H1 (cell line): Measurements from ENCODE around the gene ATG4D. TPM values are rescaled to one million over a fixed set of nuclear protein-coding genes. Genes with fewer than 3 reads are reported as not detected.

ENCODE experiments used
- CTCF ChIA-PET: fragments of 300-600 bp; sonication (Branson Sonifier 250); formaldehyde crosslinking; loops from one replicate; lab custom pipeline; 2021; ENCODE audit not compliant: partially characterized antibody; lab: Charles Lee
- POLR2A ChIA-PET: fragments of 300-600 bp; sonication (Branson Sonifier 250); formaldehyde crosslinking; loops from one replicate; lab custom pipeline; 2021; ENCODE audit warnings: inconsistent platforms; ENCODE audit not compliant: partially characterized antibody; lab: Charles Lee
- DNase-seq, 2 experiments: peaks; one replicate each; pipeline versions ENCODE4 v3.0.0 to v3.0.0-alpha.2; 2010 to 2022; ENCODE audit warnings: low spot score in 2 of 2, low read depth in 1 of 2, mixed read lengths in 1 of 2
- FAIRE-seq: peaks from 2 replicates; lab custom pipeline; 2011; peaks lifted over from hg19 to GRCh38; lab: Jason Lieb, UNC
- H2AFZ ChIP-seq: 2 replicates; pipeline ENCODE4 v1.8.1; 2012; ENCODE audit warnings: low read length, inconsistent platforms
- H2AK5ac ChIP-seq: 2 replicates; pipeline ENCODE4 v1.6.1; 2013; ENCODE audit warnings: low read depth, low read length
- H2BK120ac ChIP-seq: replicated peaks from 2 replicates; pipeline ENCODE3; 2013; ENCODE audit warnings: low read depth, low read length, inconsistent platforms
- H2BK12ac ChIP-seq: 2 replicates; pipeline ENCODE4 v1.6.1; 2013; ENCODE audit warnings: low read depth, low read length
- H2BK15ac ChIP-seq: 2 replicates; pipeline ENCODE4 v1.6.1; 2013; ENCODE audit warnings: low read length
- H2BK20ac ChIP-seq: 2 replicates; pipeline ENCODE4 v1.6.1; 2013; ENCODE audit warnings: low read length
- H2BK5ac ChIP-seq: 2 replicates; pipeline ENCODE4 v1.6.1; 2013; ENCODE audit warnings: low read depth, low read length
- H3K14ac ChIP-seq: 2 replicates; pipeline ENCODE4 v1.6.1; 2013; ENCODE audit warnings: inconsistent platforms; ENCODE audit not compliant: insufficient read length
- H3K18ac ChIP-seq: 2 replicates; pipeline ENCODE4 v1.6.1; 2013; ENCODE audit warnings: low read length; ENCODE audit errors: extremely low read depth
- H3K23ac ChIP-seq: 2 replicates; pipeline ENCODE4 v1.6.1; 2013; ENCODE audit warnings: inconsistent platforms; ENCODE audit not compliant: insufficient read length
- H3K23me2 ChIP-seq: 2 replicates; pipeline ENCODE4 v1.6.1; 2013; ENCODE audit warnings: low read depth, low read length
- H3K27ac ChIP-seq: 2 replicates; pipeline ENCODE4 v1.6.1; 2011; ENCODE audit warnings: low read depth, low read length, inconsistent platforms
- H3K27me3 ChIP-seq, 4 experiments: replicated peaks in 1 of 4; 1 replicate in 1 of 4; 2 replicates in 3 of 4; pipeline versions ENCODE4 v1.6.1 to v1.8.1; 2011 to 2013; ENCODE audit warnings: low read length in 3 of 4, mild to moderate bottlenecking in 3 of 4, inconsistent platforms in 2 of 4, mixed read lengths in 2 of 4, moderate library complexity in 1 of 4; ENCODE audit not compliant: control insufficient read depth in 3 of 4, insufficient read depth in 3 of 4; ENCODE audit errors: extremely low read depth in 1 of 4
- H3K36me3 ChIP-seq, 4 experiments: 2 replicates each; pipeline versions ENCODE4 v1.6.1 to v1.8.1; 2011 to 2013; ENCODE audit warnings: mild to moderate bottlenecking in 4 of 4, low read length in 3 of 4, moderate library complexity in 2 of 4, control low read depth in 1 of 4, inconsistent platforms in 1 of 4; ENCODE audit not compliant: insufficient read depth in 4 of 4, control insufficient read depth in 2 of 4
- H3K4ac ChIP-seq: replicated peaks from 2 replicates; pipeline ENCODE3; 2013; ENCODE audit warnings: low read length, low read depth, mixed read lengths, inconsistent platforms; ENCODE audit not compliant: insufficient read length
- H3K4me1 ChIP-seq, 4 experiments: replicated peaks in 1 of 4; 1 replicate in 1 of 4; 2 replicates in 3 of 4; pipeline versions ENCODE4 v1.6.1 to v1.8.1; 2011 to 2013; ENCODE audit warnings: low read length in 3 of 4, inconsistent platforms in 2 of 4, mixed read lengths in 1 of 4; ENCODE audit not compliant: insufficient read depth in 4 of 4, control insufficient read depth in 3 of 4
- H3K4me2 ChIP-seq, 2 experiments: 2 replicates each; pipeline versions ENCODE4 v1.6.1 to v1.8.1; 2011 to 2013; ENCODE audit warnings: low read depth in 2 of 2, low read length in 2 of 2, control low read depth in 1 of 2, inconsistent platforms in 1 of 2, mild to moderate bottlenecking in 1 of 2; ENCODE audit not compliant: insufficient read depth in 1 of 2
- H3K4me3 ChIP-seq, 4 experiments: fragments of 200-600, 300-600 bp in 1 of 4; sonication (generic), shearing (Covaris generic), sonication (Bioruptor Twin) in 1 of 4; 2 replicates each; pipeline versions ENCODE4 v1.5.1 to v1.8.1; 2011 to 2016; ENCODE audit warnings: low read length in 4 of 4, low read depth in 3 of 4, control low read depth in 2 of 4, inconsistent platforms in 2 of 4, mild to moderate bottlenecking in 2 of 4, mixed read lengths in 1 of 4, moderate library complexity in 1 of 4; ENCODE audit not compliant: insufficient read depth in 2 of 4; ENCODE audit errors: extremely low read depth in 1 of 4
- H3K56ac ChIP-seq: replicated peaks from 2 replicates; pipeline ENCODE3; 2013; ENCODE audit warnings: low read depth, mild to moderate bottlenecking, mixed read lengths, low read length, inconsistent platforms; ENCODE audit not compliant: insufficient read length
- H3K79me1 ChIP-seq: 2 replicates; pipeline ENCODE4 v1.6.1; 2013; ENCODE audit warnings: low read depth, low read length, control low read depth
- H3K79me2 ChIP-seq, 2 experiments: 2 replicates each; pipeline versions ENCODE4 v1.6.1 to v1.8.1; 2012 to 2013; ENCODE audit warnings: low read length in 2 of 2, mild to moderate bottlenecking in 2 of 2, inconsistent platforms in 1 of 2; ENCODE audit not compliant: insufficient read depth in 2 of 2, control insufficient read depth in 1 of 2
- H3K9ac ChIP-seq, 4 experiments: replicated peaks in 1 of 4; 1 replicate in 1 of 4; 2 replicates in 3 of 4; pipeline versions ENCODE4 v1.6.1 to v1.8.1; 2011 to 2013; ENCODE audit warnings: low read depth in 3 of 4, low read length in 3 of 4, control low read depth in 2 of 4, mild to moderate bottlenecking in 2 of 4, moderate library complexity in 2 of 4, inconsistent platforms in 1 of 4; ENCODE audit errors: extremely low read depth in 1 of 4
- H3K9me3 ChIP-seq, 2 experiments: 2 replicates each; pipeline versions ENCODE4 v1.6.1 to v1.8.1; 2012 to 2013; ENCODE audit warnings: mild to moderate bottlenecking in 2 of 2, moderate library complexity in 2 of 2, control low read depth in 1 of 2, inconsistent platforms in 1 of 2, low read depth in 1 of 2, low read length in 1 of 2, mixed read lengths in 1 of 2; ENCODE audit not compliant: insufficient read depth in 2 of 2
- H4K20me1 ChIP-seq, 2 experiments: replicated peaks in 1 of 2; 2 replicates each; pipeline versions ENCODE3 to v1.8.1; 2011 to 2013; ENCODE audit warnings: inconsistent platforms in 2 of 2, low read length in 2 of 2, mild to moderate bottlenecking in 1 of 2; ENCODE audit not compliant: insufficient read depth in 2 of 2, control insufficient read depth in 1 of 2
- H4K5ac ChIP-seq: 2 replicates; pipeline ENCODE4 v1.6.1; 2013; ENCODE audit warnings: low read length, low read depth, mixed read lengths, inconsistent platforms; ENCODE audit not compliant: insufficient read length
- H4K8ac ChIP-seq: 2 replicates; pipeline ENCODE4 v1.8.0; 2013; ENCODE audit warnings: mild to moderate bottlenecking, moderate library complexity, low read length, inconsistent platforms; ENCODE audit not compliant: insufficient read depth; ENCODE audit errors: extremely low read depth
- H4K91ac ChIP-seq: replicated peaks from 2 replicates; pipeline ENCODE3; 2013; ENCODE audit warnings: low read length, mixed read lengths, inconsistent platforms; ENCODE audit not compliant: insufficient read length
- BRCA1 ChIP-seq: IDR thresholded peaks from 2 replicates; pipeline ENCODE4 v1.6.1; 2012; ENCODE audit warnings: low read depth, low read length, improper control_type of control experiment
- CHD1 ChIP-seq: IDR thresholded peaks from 2 replicates; pipeline ENCODE4 v1.6.1; 2012; ENCODE audit warnings: low read depth, low read length, improper control_type of control experiment
- CTBP2 ChIP-seq: IDR thresholded peaks from 2 replicates; pipeline ENCODE4 v1.7.0; 2011; ENCODE audit warnings: borderline replicate concordance, mild to moderate bottlenecking, moderate library complexity, mixed read lengths, low read length; ENCODE audit not compliant: insufficient read depth, insufficient read length
- EGR1 ChIP-seq: IDR thresholded peaks from 2 replicates; pipeline ENCODE4 v1.6.1; 2011; ENCODE audit warnings: low read depth, low read length, borderline replicate concordance
- KDM1A ChIP-seq: fragments of 200-600, 300-600 bp; sonication (generic); IDR thresholded peaks from 2 replicates; pipeline ENCODE4 v1.7.1; 2016; ENCODE audit warnings: mild to moderate bottlenecking, low read length, borderline replicate concordance
- RBBP5 ChIP-seq: IDR thresholded peaks from 2 replicates; pipeline ENCODE4 v1.7.1; 2012; ENCODE audit warnings: low read depth, mild to moderate bottlenecking, inconsistent platforms, low read length, moderate library complexity, borderline replicate concordance
- RFX5 ChIP-seq: IDR thresholded peaks from 2 replicates; pipeline ENCODE4 v1.6.1; 2011; ENCODE audit warnings: low read depth, low read length, improper control_type of control experiment, borderline replicate concordance
- SIRT6 ChIP-seq: IDR thresholded peaks from one replicate; pipeline ENCODE4 v1.7.1; 2012; ENCODE audit warnings: low read length, inconsistent platforms
- TBP ChIP-seq: IDR thresholded peaks from 2 replicates; pipeline ENCODE4 v1.6.1; 2011; ENCODE audit warnings: low read depth, low read length, improper control_type of control experiment
- TCF12 ChIP-seq: IDR thresholded peaks from 2 replicates; pipeline ENCODE4 v1.6.1; 2011; ENCODE audit warnings: low read depth, mild to moderate bottlenecking, low read length
- WGBS, 2 experiments: shearing (Covaris generic) in 1 of 2; methylation state at CpG; one replicate each; pipeline versions ENCODE4 v1.1.6 to v1.1.7; 2013 to 2015; ENCODE audit warnings: low lambda C conversion rate in 2 of 2, mixed read lengths in 2 of 2, inconsistent platforms in 1 of 2, low coverage in 1 of 2, missing lambda C conversion rate in 1 of 2; ENCODE audit not compliant: insufficient replicate concordance in 2 of 2, insufficient coverage in 1 of 2, insufficient read length in 1 of 2; ENCODE audit errors: extremely low coverage in 1 of 2, missing lambda C conversion rate in 1 of 2; 5-methylcytosine and 5-hydroxymethylcytosine counted together
- polyA plus RNA-seq, 7 experiments: library from polyadenylated mRNA; depleted of rRNA in 3 of 7; stranded (reverse) in 5 of 7; unstranded in 2 of 7; fragments of >200 nt in 5 of 7; fragments of 200-250 nt in 2 of 7; gene quantifications; 1 replicate in 5 of 7; 2 replicates in 1 of 7; 4 replicates in 1 of 7; pipeline versions ENCODE4 v1.2.1 to v1.2.3, GENCODE V29; 2011 to 2013; ENCODE audit warnings: missing spikeins in 2 of 7, mixed read lengths in 2 of 7
- total RNA-seq: library from RNA; stranded (reverse); fragmentation: NEBNext Ultra II Directional; extraction: Animal tissue kit (Norgen Biotek cat#: 25700); gene quantifications from 2 replicates; pipeline ENCODE4 v1.2.1, GENCODE V29; 2021

ATG4D gene
- total and polyA plus RNA-seq, 2 of the 8 experiments (the other 6 are each of a cell fraction or from before 2014, with no cell fraction given), result 39.6 to 43.7 TPM

GRCh38 chr19:10586396-10586795, 42.7 kb downstream of the ATG4D start:
- Histone ChIP-seq H4K5ac (no peak overlapping the region), H4K91ac (no peak overlapping the region), H3K27me3 (peaks cover 0 to 2% (median 0%) of the 10 kb centered on the region in 4 experiments; a peak in 1 of 7 replicates), H2BK12ac (no peak overlapping the region), H2AK5ac (no peak overlapping the region), H2BK15ac (no peak overlapping the region), H3K4me2 (peak overlapping the region; percentile 68 to 71), H2BK120ac (no peak overlapping the region), H3K4me3 (peak overlapping the region; percentile 84 to 97 (median 91)), H3K56ac (peak overlapping the region; percentile 5), H3K23ac (no peak overlapping the region), H3K9me3 (no peaks in the 10 kb centered on the region), H3K14ac (no peak overlapping the region), H3K4me1 (no peaks in the 10 kb centered on the region), H3K27ac (no peak overlapping the region), H3K4ac (no peak overlapping the region), H2BK5ac (no peak overlapping the region), H2AFZ (no peak overlapping the region), H3K23me2 (peaks cover 4% of the 10 kb centered on the region; the same call in 1 of the 2 replicates), H3K79me2 (peaks cover 0 to 5% of the 10 kb centered on the region in 2 experiments; a peak in 1 of 4 replicates), H3K9ac (peak overlapping the region in 1 of 4 experiments; percentile 59; a peak in 2 of 7 replicates), H4K20me1 (peaks cover 0 to 5% of the 10 kb centered on the region in 2 experiments), H3K18ac (no peak overlapping the region), H3K79me1 (peaks cover 3% of the 10 kb centered on the region; the same call in 1 of the 2 replicates), H2BK20ac (no peak overlapping the region), H3K36me3 (peaks cover 1 to 17% (median 6%) of the 10 kb centered on the region in 4 experiments; a peak in 6 of 8 replicates), H4K8ac (peak overlapping the region; percentile 91)
- ChIA-PET POLR2A (interaction anchor here (1.0 to 6.8 kb wide), 4 partner anchors 15 to 75 kb away, joined by 3 to 33 read pairs (median 3); no protein-coding TSS in a partner anchor), CTCF (interaction anchor here (0.6 to 8.7 kb wide), 8 partner anchors 13 to 114 kb away, joined by 3 to 267 read pairs (median 3); partner anchors contain the start of gene QTRT1)
- FAIRE-seq, result no peak
- DNase-seq, result no peak
- TF ChIP-seq KDM1A (no peak), TBP (no peak), RBBP5 (no peak), RFX5 (no peak), CTBP2 (no peak), TCF12 (no peak), BRCA1 (no peak), SIRT6 (no peak), EGR1 (no peak), CHD1 (no peak)
- WGBS, 2 experiments, result 77% methylated on average over 6 of the region's 6 CpGs; no CpG with 5 or more reads in 1 of the 2 experiments
